Endothelial cell of umbilical vein (primary cell): ENCODE data around the gene HECTD1.

Experiments
- MAX ChIP-seq: IDR thresholded peaks from 2 replicates; pipeline ENCODE4 v1.6.1; 2011; ENCODE audit not compliant: insufficient read depth, insufficient read length
- POLR2A ChIP-seq: IDR thresholded peaks from 2 replicates; pipeline ENCODE4 v1.6.1; 2012; ENCODE audit warnings: low read depth, mild to moderate bottlenecking, control low read depth, low read length
- POLR2AphosphoS5 ChIP-seq: IDR thresholded peaks from 2 replicates; pipeline ENCODE4 v1.6.1; 2012; ENCODE audit warnings: low read depth, mild to moderate bottlenecking, control low read depth, low read length, moderate library complexity; ENCODE audit not compliant: insufficient read depth
- TF ChIP-seq, protein P1 (sequence below), 2 donors: IDR thresholded peaks; 1 replicate in 1 of 2; 2 replicates in 1 of 2; pipeline ENCODE4 v1.5.1; 2011; ENCODE audit warnings: low read length in 2 of 2, mild to moderate bottlenecking in 2 of 2, moderate library complexity in 2 of 2, control low read depth in 1 of 2, inconsistent platforms in 1 of 2, low read depth in 1 of 2; ENCODE audit not compliant: insufficient read depth in 1 of 2; ENCODE audit errors: extremely low read depth in 1 of 2

GRCh38 chr14:31084385-31084784, 123.2 kb downstream of the HECTD1 start:
- TF ChIP-seq, protein P1, sequence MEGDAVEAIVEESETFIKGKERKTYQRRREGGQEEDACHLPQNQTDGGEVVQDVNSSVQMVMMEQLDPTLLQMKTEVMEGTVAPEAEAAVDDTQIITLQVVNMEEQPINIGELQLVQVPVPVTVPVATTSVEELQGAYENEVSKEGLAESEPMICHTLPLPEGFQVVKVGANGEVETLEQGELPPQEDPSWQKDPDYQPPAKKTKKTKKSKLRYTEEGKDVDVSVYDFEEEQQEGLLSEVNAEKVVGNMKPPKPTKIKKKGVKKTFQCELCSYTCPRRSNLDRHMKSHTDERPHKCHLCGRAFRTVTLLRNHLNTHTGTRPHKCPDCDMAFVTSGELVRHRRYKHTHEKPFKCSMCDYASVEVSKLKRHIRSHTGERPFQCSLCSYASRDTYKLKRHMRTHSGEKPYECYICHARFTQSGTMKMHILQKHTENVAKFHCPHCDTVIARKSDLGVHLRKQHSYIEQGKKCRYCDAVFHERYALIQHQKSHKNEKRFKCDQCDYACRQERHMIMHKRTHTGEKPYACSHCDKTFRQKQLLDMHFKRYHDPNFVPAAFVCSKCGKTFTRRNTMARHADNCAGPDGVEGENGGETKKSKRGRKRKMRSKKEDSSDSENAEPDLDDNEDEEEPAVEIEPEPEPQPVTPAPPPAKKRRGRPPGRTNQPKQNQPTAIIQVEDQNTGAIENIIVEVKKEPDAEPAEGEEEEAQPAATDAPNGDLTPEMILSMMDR (IDR thresholded peaks at IDR 0.05; ENCODE audit: extremely low read depth in 1 of 2, insufficient read depth in 1 of 2, low read depth in 1 of 2, low read length in 2 of 2): no peak
- TF ChIP-seq POLR2A (no peak), POLR2AphosphoS5 (no peak), MAX (no peak)
